ENCODE results near the gene RPS26. TPM values are rescaled to one million over a fixed set of nuclear protein-coding genes. Genes with fewer than 3 reads are reported as not detected.

RPS26 gene
- total and polyA plus RNA-seq, 2 of the 13 experiments (the other 11 are each of a cell fraction or from before 2014, with no cell fraction given): 150 to 421 TPM

DNA sequence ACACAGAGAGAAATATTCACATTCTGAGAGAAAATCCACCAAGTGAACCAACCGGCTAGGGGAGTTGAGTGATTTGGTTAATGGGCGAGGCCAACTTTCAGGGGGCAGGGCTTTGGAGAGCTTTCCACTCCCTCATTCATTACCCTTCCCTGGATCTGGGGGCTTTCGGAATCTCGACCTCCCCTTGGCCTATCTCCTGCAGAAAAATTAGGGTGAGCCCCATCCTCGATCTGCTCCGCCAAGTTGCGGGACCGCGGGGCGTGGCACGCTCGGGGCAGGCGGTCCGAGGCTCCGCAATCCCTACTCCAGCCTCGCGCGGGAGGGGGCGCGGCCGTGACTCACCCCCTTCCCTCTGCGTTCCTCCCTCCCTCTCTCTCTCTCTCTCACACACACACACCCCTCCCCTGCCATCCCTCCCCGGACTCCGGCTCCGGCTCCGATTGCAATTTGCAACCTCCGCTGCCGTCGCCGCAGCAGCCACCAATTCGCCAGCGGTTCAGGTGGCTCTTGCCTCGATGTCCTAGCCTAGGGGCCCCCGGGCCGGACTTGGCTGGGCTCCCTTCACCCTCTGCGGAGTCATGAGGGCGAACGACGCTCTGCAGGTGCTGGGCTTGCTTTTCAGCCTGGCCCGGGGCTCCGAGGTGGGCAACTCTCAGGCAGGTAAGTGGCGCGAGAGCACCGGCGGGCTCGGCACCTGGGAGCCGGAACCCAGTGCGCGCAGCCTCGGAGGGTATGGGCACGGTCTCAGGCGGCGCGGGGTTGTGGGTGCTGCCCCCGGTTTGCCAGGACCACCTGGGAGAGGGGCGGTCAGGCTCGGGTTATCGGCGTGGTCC lies 38.2 kb downstream of the RPS26 start, which contains the start of gene ERBB3 (continued):
- TF ChIP-seq SRF (IDR thresholded peaks at IDR 0.05; ENCODE audit: low read depth, low read length): no peak
- TF ChIP-seq PLRG1 (conservative IDR thresholded peaks at IDR 0.05): no peak
- TF ChIP-seq NFIB (CRISPR knock-in tag; IDR thresholded peaks at IDR 0.05; ENCODE audit: borderline replicate concordance): no peak
- no peak for TF ChIP-seq MBD4 (IDR thresholded peaks at IDR 0.05; ENCODE audit: borderline replicate concordance, low read length)
- TF ChIP-seq, protein P1, sequence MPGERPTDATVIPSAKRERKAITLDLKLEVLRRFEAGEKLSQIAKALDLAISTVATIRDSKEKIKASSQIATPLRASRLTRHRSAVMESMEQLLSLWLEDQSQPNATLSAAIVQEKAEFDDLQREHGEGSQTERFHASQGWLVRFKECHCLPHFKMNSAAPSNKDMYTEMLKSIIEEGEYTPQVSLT (CRISPR knock-in tag; IDR thresholded peaks at IDR 0.05; ENCODE audit: borderline replicate concordance, low read depth): no peak
- no peak for TF ChIP-seq ZNF550 (CRISPR knock-in tag; IDR thresholded peaks at IDR 0.05; ENCODE audit: borderline replicate concordance)
- TF ChIP-seq KMT2B (CRISPR knock-in tag; IDR thresholded peaks at IDR 0.05): peak; percentile 43; the same call in 1 of the 2 replicates
- TF ChIP-seq ZNF75D (CRISPR knock-in tag; IDR thresholded peaks at IDR 0.05; ENCODE audit: borderline replicate concordance): no peak
- no peak for TF ChIP-seq CHD4 (IDR thresholded peaks at IDR 0.05; ENCODE audit: borderline replicate concordance, low read length)
- TF ChIP-seq ZNF24 (IDR thresholded peaks at IDR 0.05): no peak
- TF ChIP-seq ZNF557 (CRISPR knock-in tag; IDR thresholded peaks at IDR 0.05): no peak
- no peak for TF ChIP-seq MBNL3 (CRISPR knock-in tag; conservative IDR thresholded peaks at IDR 0.05)
- TF ChIP-seq ZKSCAN8 (CRISPR knock-in tag; IDR thresholded peaks at IDR 0.05; ENCODE audit: borderline replicate concordance): no peak
- TF ChIP-seq MIER3 (CRISPR knock-in tag; IDR thresholded peaks at IDR 0.05; ENCODE audit: borderline replicate concordance): peak; percentile 18; the same call in 1 of the 2 replicates
- TF ChIP-seq ZNF619 (CRISPR knock-in tag; IDR thresholded peaks at IDR 0.05): 0 out of 2 replicates have a peak, but pooled peaks have one; percentile 26
- no peak for TF ChIP-seq GTF3A (CRISPR knock-in tag; conservative IDR thresholded peaks at IDR 0.05)
- TF ChIP-seq, protein P2, sequence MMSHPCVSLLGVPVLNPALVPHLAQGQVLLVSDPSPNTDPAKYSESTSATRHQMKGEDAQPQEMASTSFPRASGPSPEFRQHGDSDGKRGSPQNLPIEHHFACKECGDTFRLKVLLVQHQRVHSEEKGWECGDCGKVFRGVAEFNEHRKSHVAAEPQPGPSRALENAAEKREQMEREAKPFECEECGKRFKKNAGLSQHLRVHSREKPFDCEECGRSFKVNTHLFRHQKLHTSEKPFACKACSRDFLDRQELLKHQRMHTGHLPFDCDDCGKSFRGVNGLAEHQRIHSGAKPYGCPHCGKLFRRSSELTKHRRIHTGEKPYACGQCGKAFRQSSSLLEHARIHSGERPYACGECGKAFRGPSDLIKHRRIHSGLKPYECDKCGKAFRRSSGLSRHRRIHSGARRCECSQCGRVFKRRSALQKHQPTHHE (CRISPR knock-in tag; IDR thresholded peaks at IDR 0.05; ENCODE audit: borderline replicate concordance): peak; percentile 52; the same call in 1 of the 2 replicates
- TF ChIP-seq ZFP62 (CRISPR knock-in tag; IDR thresholded peaks at IDR 0.05): no peak
- peak; percentile 74; the same call in 1 of the 2 replicates for TF ChIP-seq BRF2 (CRISPR knock-in tag; IDR thresholded peaks at IDR 0.05)
- no peak for TF ChIP-seq HNRNPH1 (optimal IDR thresholded peaks at IDR 0.05; ENCODE audit: low read depth, low read length)
- TF ChIP-seq RBFOX2 (IDR thresholded peaks at IDR 0.05; ENCODE audit: low read depth, low read length): peak; percentile 98
- peak; percentile 21; the same call in 1 of the 2 replicates for TF ChIP-seq ZNF280D (CRISPR knock-in tag; IDR thresholded peaks at IDR 0.05)
